SK-N-SH treated with all-trans-retinoic acid at 6 μM for 48 hours (cell line): ENCODE measurements around the gene SACS.

ENCODE experiments used
- ATAC-seq: fragments of 200-7000 bp; cut with Tn5 transposase; 3 replicates; pipeline ENCODE4 v1.9.1; 2020; ENCODE audit warnings: mild to moderate bottlenecking, moderate library complexity
- ARNTL ChIP-seq: fragments of 450-650 bp; formaldehyde crosslinking; IDR thresholded peaks from 2 replicates; pipeline ENCODE4 v1.5.0; 2020; ENCODE audit warnings: low read depth, mild to moderate bottlenecking, moderate library complexity, borderline replicate concordance
- CSDC2 ChIP-seq: fragments of 250-450 bp; sonication (Bioruptor Pico); IDR thresholded peaks from 2 replicates; pipeline ENCODE4 v1.5.0; 2020; ENCODE audit warnings: mild to moderate bottlenecking, moderate library complexity
- ESRRG ChIP-seq: fragments of 250-450 bp; sonication (Bioruptor Pico); IDR thresholded peaks from 2 replicates; pipeline ENCODE4 v1.6.1; 2021; ENCODE audit warnings: mild to moderate bottlenecking
- GLIS3 ChIP-seq: fragments of 250-450 bp; sonication (Bioruptor Pico); IDR thresholded peaks from 2 replicates; pipeline ENCODE4 v1.5.0; 2020; ENCODE audit warnings: mild to moderate bottlenecking, moderate library complexity
- ISL1 ChIP-seq: fragments of 250-450 bp; sonication (Bioruptor Pico); IDR thresholded peaks from 2 replicates; pipeline ENCODE4 v2.1.2; 2022; ENCODE audit warnings: mild to moderate bottlenecking, moderate library complexity
- OSR1 ChIP-seq: fragments of 250-450 bp; sonication (Bioruptor Pico); IDR thresholded peaks from 2 replicates; pipeline ENCODE4 v1.8.0; 2022; ENCODE audit warnings: moderate library complexity, mild to moderate bottlenecking, inconsistent platforms
- RARB ChIP-seq: fragments of 250-450 bp; sonication (Bioruptor Pico); IDR thresholded peaks from 2 replicates; pipeline ENCODE4 v1.8.0; 2021; ENCODE audit warnings: mild to moderate bottlenecking, moderate library complexity
- TCF4 ChIP-seq: fragments of 250-450 bp; sonication (Bioruptor Pico); IDR thresholded peaks from 2 replicates; pipeline ENCODE4 v1.8.0; 2021; ENCODE audit warnings: mild to moderate bottlenecking, moderate library complexity, borderline replicate concordance
- ZC3H10 ChIP-seq: fragments of 250-450 bp; sonication (Bioruptor Pico); IDR thresholded peaks from 2 replicates; pipeline ENCODE4 v1.5.1; 2021; ENCODE audit warnings: mild to moderate bottlenecking, moderate library complexity
- ZFP3 ChIP-seq: fragments of 250-450 bp; sonication (Bioruptor Pico); IDR thresholded peaks from 2 replicates; pipeline ENCODE4 v1.5.0; 2020; ENCODE audit warnings: mild to moderate bottlenecking, moderate library complexity
- ZFP30 ChIP-seq: fragments of 450-650 bp; formaldehyde crosslinking; IDR thresholded peaks from 2 replicates; pipeline ENCODE4 v1.5.0; 2022; ENCODE audit warnings: mild to moderate bottlenecking, moderate library complexity
- ZNF565 ChIP-seq: fragments of 450-650 bp; formaldehyde crosslinking; conservative IDR thresholded peaks from 2 replicates; pipeline ENCODE4 v1.5.0; 2020; ENCODE audit warnings: low read depth, mild to moderate bottlenecking, moderate library complexity
- TF ChIP-seq, protein P1 (sequence below): fragments of 250-450 bp; sonication (Bioruptor Pico); IDR thresholded peaks from 2 replicates; pipeline ENCODE4 v1.8.0; 2021; ENCODE audit warnings: low read depth, mild to moderate bottlenecking, moderate library complexity, borderline replicate concordance
- TF ChIP-seq, protein P2 (sequence below): fragments of 250-450 bp; sonication (Bioruptor Pico); IDR thresholded peaks from 2 replicates; pipeline ENCODE4 v1.5.1; 2020; ENCODE audit warnings: low read depth, mild to moderate bottlenecking, moderate library complexity
- TF ChIP-seq, protein P3 (sequence below): fragments of 250-450 bp; sonication (Bioruptor Pico); IDR thresholded peaks from 2 replicates; pipeline ENCODE4 v1.5.0; 2020; ENCODE audit warnings: mild to moderate bottlenecking, moderate library complexity
- TF ChIP-seq, protein P4 (sequence below): fragments of 250-450 bp; sonication (Bioruptor Pico); IDR thresholded peaks from 2 replicates; pipeline ENCODE4 v1.5.1; 2021; ENCODE audit warnings: mild to moderate bottlenecking, moderate library complexity

Gene SACS

DNA sequence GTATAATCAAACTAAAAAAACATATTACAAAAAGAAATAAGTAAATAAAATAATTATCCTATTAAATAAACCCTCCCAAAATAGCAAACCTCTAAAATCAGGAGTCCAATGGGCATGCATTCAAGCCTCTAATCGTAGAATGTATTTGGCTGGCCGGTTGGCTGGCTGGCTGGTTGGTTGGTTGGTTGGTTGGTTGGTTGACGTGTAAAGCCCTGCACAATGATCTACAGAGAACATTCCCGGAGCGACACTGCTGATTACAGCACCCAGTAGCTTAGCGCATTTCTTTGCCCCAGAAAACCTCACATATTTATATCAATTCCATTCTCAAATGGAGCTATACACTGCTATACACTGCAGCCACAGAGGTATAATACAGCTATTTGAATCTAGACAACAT lies 65.6 kb downstream of the SACS start (continued):
- TF ChIP-seq, protein P1, sequence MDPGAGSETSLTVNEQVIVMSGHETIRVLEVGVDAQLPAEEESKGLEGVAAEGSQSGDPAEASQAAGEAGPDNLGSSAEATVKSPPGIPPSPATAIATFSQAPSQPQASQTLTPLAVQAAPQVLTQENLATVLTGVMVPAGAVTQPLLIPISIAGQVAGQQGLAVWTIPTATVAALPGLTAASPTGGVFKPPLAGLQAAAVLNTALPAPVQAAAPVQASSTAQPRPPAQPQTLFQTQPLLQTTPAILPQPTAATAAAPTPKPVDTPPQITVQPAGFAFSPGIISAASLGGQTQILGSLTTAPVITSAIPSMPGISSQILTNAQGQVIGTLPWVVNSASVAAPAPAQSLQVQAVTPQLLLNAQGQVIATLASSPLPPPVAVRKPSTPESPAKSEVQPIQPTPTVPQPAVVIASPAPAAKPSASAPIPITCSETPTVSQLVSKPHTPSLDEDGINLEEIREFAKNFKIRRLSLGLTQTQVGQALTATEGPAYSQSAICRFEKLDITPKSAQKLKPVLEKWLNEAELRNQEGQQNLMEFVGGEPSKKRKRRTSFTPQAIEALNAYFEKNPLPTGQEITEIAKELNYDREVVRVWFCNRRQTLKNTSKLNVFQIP (CRISPR knock-in tag): no peak
- TF ChIP-seq ESRRG (no peak), OSR1 (no peak), ZFP3 (CRISPR knock-in tag) (no peak)
- TF ChIP-seq, protein P2, sequence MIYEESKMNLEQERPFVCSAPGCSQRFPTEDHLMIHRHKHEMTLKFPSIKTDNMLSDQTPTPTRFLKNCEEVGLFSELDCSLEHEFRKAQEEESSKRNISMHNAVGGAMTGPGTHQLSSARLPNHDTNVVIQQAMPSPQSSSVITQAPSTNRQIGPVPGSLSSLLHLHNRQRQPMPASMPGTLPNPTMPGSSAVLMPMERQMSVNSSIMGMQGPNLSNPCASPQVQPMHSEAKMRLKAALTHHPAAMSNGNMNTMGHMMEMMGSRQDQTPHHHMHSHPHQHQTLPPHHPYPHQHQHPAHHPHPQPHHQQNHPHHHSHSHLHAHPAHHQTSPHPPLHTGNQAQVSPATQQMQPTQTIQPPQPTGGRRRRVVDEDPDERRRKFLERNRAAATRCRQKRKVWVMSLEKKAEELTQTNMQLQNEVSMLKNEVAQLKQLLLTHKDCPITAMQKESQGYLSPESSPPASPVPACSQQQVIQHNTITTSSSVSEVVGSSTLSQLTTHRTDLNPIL (CRISPR knock-in tag): no peak
- TF ChIP-seq, all 23 proteins: peak for 0

DNA sequence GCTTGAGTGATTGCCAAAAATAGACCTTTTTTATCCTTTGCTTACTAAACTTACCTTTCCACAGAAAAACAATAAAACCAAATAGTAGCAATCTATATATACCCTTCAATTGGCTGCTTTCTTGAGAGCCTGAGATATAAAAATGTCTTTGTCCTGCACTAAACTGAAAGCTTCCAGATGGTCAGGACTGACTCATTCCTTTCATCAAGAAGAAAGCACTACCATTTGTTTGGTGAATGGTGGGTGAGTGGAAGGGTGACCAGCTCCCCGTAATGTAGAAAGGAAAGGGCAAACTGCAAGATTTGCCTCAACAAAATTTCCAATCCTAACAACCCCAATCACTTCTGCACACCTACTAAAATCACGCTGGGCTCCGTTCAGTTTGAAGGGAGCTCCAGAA lies 67.8 kb downstream of the SACS start:
- ATAC-seq: no peak
- TF ChIP-seq ESRRG (no peak), RARB (CRISPR knock-in tag) (no peak), ISL1 (no peak), OSR1 (no peak), ZFP3 (CRISPR knock-in tag) (no peak), TCF4 (CRISPR knock-in tag) (no peak), ZFP30 (CRISPR knock-in tag) (no peak), CSDC2 (CRISPR knock-in tag) (no peak), ARNTL (CRISPR knock-in tag) (no peak), GLIS3 (CRISPR knock-in tag) (no peak), ZNF565 (CRISPR knock-in tag) (no peak), ZC3H10 (no peak)
- TF ChIP-seq, protein P1 (CRISPR knock-in tag): no peak
- TF ChIP-seq, protein P3, sequence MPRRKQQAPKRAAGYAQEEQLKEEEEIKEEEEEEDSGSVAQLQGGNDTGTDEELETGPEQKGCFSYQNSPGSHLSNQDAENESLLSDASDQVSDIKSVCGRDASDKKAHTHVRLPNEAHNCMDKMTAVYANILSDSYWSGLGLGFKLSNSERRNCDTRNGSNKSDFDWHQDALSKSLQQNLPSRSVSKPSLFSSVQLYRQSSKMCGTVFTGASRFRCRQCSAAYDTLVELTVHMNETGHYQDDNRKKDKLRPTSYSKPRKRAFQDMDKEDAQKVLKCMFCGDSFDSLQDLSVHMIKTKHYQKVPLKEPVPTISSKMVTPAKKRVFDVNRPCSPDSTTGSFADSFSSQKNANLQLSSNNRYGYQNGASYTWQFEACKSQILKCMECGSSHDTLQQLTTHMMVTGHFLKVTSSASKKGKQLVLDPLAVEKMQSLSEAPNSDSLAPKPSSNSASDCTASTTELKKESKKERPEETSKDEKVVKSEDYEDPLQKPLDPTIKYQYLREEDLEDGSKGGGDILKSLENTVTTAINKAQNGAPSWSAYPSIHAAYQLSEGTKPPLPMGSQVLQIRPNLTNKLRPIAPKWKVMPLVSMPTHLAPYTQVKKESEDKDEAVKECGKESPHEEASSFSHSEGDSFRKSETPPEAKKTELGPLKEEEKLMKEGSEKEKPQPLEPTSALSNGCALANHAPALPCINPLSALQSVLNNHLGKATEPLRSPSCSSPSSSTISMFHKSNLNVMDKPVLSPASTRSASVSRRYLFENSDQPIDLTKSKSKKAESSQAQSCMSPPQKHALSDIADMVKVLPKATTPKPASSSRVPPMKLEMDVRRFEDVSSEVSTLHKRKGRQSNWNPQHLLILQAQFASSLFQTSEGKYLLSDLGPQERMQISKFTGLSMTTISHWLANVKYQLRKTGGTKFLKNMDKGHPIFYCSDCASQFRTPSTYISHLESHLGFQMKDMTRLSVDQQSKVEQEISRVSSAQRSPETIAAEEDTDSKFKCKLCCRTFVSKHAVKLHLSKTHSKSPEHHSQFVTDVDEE: no peak
- TF ChIP-seq, protein P2 (CRISPR knock-in tag): no peak
- TF ChIP-seq, protein P4, sequence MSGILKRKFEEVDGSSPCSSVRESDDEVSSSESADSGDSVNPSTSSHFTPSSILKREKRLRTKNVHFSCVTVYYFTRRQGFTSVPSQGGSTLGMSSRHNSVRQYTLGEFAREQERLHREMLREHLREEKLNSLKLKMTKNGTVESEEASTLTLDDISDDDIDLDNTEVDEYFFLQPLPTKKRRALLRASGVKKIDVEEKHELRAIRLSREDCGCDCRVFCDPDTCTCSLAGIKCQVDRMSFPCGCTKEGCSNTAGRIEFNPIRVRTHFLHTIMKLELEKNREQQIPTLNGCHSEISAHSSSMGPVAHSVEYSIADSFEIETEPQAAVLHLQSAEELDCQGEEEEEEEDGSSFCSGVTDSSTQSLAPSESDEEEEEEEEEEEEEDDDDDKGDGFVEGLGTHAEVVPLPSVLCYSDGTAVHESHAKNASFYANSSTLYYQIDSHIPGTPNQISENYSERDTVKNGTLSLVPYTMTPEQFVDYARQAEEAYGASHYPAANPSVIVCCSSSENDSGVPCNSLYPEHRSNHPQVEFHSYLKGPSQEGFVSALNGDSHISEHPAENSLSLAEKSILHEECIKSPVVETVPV (CRISPR knock-in tag): no peak

DNA sequence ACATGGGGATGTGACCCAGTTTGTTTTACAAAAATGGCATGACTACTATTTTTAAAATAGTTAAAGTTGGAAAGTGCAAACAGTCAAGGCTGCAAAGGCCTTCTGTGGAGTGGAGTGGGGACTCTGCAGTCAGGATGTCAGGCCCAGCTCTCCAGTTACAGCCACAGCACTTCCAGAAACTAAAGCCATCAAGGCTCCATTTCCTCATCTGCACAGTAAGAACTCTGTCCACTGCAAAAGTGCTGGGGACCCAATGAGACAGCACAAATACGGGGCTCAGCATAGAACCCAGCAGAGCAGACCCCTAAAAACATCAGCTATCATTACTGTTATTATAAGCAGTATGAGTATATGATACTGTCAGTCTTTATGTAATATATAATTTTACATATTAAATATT lies 73.6 kb downstream of the SACS start:
- no peak for ATAC-seq
- TF ChIP-seq ISL1 (no peak), ZFP3 (CRISPR knock-in tag) (no peak), RARB (CRISPR knock-in tag) (no peak), ARNTL (CRISPR knock-in tag) (no peak), CSDC2 (CRISPR knock-in tag) (no peak)
- TF ChIP-seq, protein P1 (CRISPR knock-in tag): no peak
- TF ChIP-seq, protein P4 (CRISPR knock-in tag): no peak
